H1 (cell line): ENCODE measurements around the gene CDH11.

Source experiments
- CEBPB ChIP-seq: IDR thresholded peaks from 2 replicates; pipeline ENCODE4 v1.6.1; 2012; ENCODE audit warnings: low read depth, low read length
- EP300 ChIP-seq, 2 experiments: IDR thresholded peaks; 1 replicate in 1 of 2; 2 replicates in 1 of 2; pipeline ENCODE4 v1.6.1; 2011 to 2012; ENCODE audit warnings: low read depth in 2 of 2, low read length in 2 of 2, mild to moderate bottlenecking in 2 of 2, borderline replicate concordance in 1 of 2, inconsistent platforms in 1 of 2, moderate library complexity in 1 of 2
- EZH2 ChIP-seq: fragments of 200-600 bp; sonication (generic); IDR thresholded peaks from 2 replicates; pipeline ENCODE4 v1.7.1; 2012; ENCODE audit warnings: low read depth, mild to moderate bottlenecking, moderate library complexity, low read length, inconsistent platforms; ENCODE audit not compliant: severe bottlenecking
- POLR2A ChIP-seq, 2 experiments: IDR thresholded peaks; 1 replicate in 1 of 2; 2 replicates in 1 of 2; pipeline ENCODE4 v1.6.1; 2011; ENCODE audit warnings: low read depth in 2 of 2, low read length in 2 of 2, mild to moderate bottlenecking in 2 of 2; ENCODE audit errors: control extremely low read depth in 1 of 2
- YY1 ChIP-seq: IDR thresholded peaks from 2 replicates; pipeline ENCODE4 v1.6.1; 2011; ENCODE audit warnings: low read depth, mild to moderate bottlenecking, low read length
- TF ChIP-seq, protein P1 (sequence below), 3 experiments: IDR thresholded peaks; 1 replicate in 2 of 3; 2 replicates in 1 of 3; pipeline versions ENCODE4 v1.5.1 to v1.6.1; 2011; ENCODE audit warnings: low read length in 3 of 3, mild to moderate bottlenecking in 3 of 3, inconsistent platforms in 2 of 3, low read depth in 1 of 3, moderate library complexity in 1 of 3; ENCODE audit not compliant: insufficient read depth in 1 of 3; ENCODE audit errors: control extremely low read depth in 1 of 3

DNA sequence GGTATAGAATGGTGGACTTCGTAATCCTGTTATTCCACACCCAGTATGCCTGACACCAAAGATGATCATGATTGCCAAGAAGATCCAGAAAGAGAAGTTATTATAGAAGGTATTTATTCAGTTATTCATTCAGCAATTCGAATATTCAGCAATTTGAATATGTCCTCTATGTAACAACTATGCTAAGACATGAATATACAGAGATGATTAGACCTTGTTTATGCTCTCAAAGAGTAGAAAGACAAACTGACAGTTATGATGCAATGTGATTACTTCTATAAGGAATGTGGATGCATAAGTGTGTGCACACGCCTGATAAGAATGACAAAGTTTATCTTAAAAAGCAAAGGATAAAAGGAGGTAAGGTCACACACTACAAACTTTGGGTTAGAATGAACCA, 218.1 kb downstream of the CDH11 start:
- TF ChIP-seq POLR2A (IDR thresholded peaks at IDR 0.05; ENCODE audit: control extremely low read depth in 1 of 2, low read depth in 2 of 2, low read length in 2 of 2) (no peak), EZH2 (no peak), CEBPB (no peak), EP300 (IDR thresholded peaks at IDR 0.05; ENCODE audit: borderline replicate concordance in 1 of 2, low read depth in 2 of 2, low read length in 2 of 2) (no peak), YY1 (no peak)
- TF ChIP-seq, protein P1, sequence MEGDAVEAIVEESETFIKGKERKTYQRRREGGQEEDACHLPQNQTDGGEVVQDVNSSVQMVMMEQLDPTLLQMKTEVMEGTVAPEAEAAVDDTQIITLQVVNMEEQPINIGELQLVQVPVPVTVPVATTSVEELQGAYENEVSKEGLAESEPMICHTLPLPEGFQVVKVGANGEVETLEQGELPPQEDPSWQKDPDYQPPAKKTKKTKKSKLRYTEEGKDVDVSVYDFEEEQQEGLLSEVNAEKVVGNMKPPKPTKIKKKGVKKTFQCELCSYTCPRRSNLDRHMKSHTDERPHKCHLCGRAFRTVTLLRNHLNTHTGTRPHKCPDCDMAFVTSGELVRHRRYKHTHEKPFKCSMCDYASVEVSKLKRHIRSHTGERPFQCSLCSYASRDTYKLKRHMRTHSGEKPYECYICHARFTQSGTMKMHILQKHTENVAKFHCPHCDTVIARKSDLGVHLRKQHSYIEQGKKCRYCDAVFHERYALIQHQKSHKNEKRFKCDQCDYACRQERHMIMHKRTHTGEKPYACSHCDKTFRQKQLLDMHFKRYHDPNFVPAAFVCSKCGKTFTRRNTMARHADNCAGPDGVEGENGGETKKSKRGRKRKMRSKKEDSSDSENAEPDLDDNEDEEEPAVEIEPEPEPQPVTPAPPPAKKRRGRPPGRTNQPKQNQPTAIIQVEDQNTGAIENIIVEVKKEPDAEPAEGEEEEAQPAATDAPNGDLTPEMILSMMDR (IDR thresholded peaks at IDR 0.05; ENCODE audit: control extremely low read depth in 1 of 3, insufficient read depth in 1 of 3, low read depth in 1 of 3, low read length in 3 of 3): no peak
